HFFc6 (cell line): Measurements from ENCODE around the gene PDRG1. TPM values are rescaled to one million over a fixed set of nuclear protein-coding genes. Genes with fewer than 3 reads are reported as not detected.

Experiments used
- DNase-seq: peaks from one replicate; pipeline ENCODE4 v3.0.0-alpha.2; 2018
- H3K27ac Mint-ChIP-seq: 2 replicates; pipeline ENCODE4 v1.8.0; 2020; ENCODE audit warnings: mild to moderate bottlenecking, mixed read lengths
- H3K27me3 Mint-ChIP-seq: 2 replicates; pipeline ENCODE4 v1.8.0; 2021; ENCODE audit warnings: mild to moderate bottlenecking, moderate library complexity, mixed read lengths; ENCODE audit not compliant: insufficient read depth
- H3K36me3 Mint-ChIP-seq: 2 replicates; pipeline ENCODE4 v1.8.0; 2021; ENCODE audit warnings: low read depth, mixed read lengths
- H3K4me1 Mint-ChIP-seq: 2 replicates; pipeline ENCODE4 v1.8.0; 2020; ENCODE audit warnings: low read depth, mixed read lengths
- H3K4me3 Mint-ChIP-seq: 2 replicates; pipeline ENCODE4 v1.8.0; 2020; ENCODE audit warnings: mild to moderate bottlenecking, moderate library complexity, mixed read lengths
- H3K9me3 Mint-ChIP-seq: 2 replicates; pipeline ENCODE4 v1.8.0; 2020; ENCODE audit warnings: mild to moderate bottlenecking, mixed read lengths
- CTCF ChIP-seq: fragments of 200-600 bp; sonication (generic); IDR thresholded peaks from 2 replicates; pipeline ENCODE4 v1.5.0; 2021; ENCODE audit warnings: antibody characterized with exemption, mild to moderate bottlenecking
- total RNA-seq, 6 experiments: library from RNA; stranded (reverse); fragmentation: NEBNext Ultra II Directional; extraction: Animal tissue kit (Norgen Biotek cat#: 25700); gene quantifications; 2 replicates in 1 of 6; 3 replicates in 5 of 6; pipeline ENCODE4 v1.2.3, GENCODE V29; 2021

Gene PDRG1
- total RNA-seq, 6 experiments from 2014 or later = 12.2 to 17.1 (median 13.1) TPM

GRCh38 chr20:31974296-31974695, 22.4 kb upstream of the PDRG1 start:
- no peaks in the 10 kb centered on the region for H3K36me3 Mint-ChIP-seq
- DNase-seq = no peak
- no peaks in the 10 kb centered on the region for H3K9me3 Mint-ChIP-seq
- no peak for TF ChIP-seq CTCF
- H3K4me1 Mint-ChIP-seq = peaks cover 16% of the 10 kb centered on the region
- H3K27me3 Mint-ChIP-seq = peaks cover 20% of the 10 kb centered on the region
- no peak overlapping the region for H3K27ac Mint-ChIP-seq
- H3K4me3 Mint-ChIP-seq = no peak overlapping the region

- no peak for TF ChIP-seq CTCF
- DNase-seq = peak; percentile 70
- H3K4me3 Mint-ChIP-seq = no peak overlapping the region; the same call in 1 of the 2 replicates
- H3K4me1 Mint-ChIP-seq = peaks cover 16% of the 10 kb centered on the region
- H3K36me3 Mint-ChIP-seq = no peaks in the 10 kb centered on the region
- H3K27me3 Mint-ChIP-seq = peaks cover 14% of the 10 kb centered on the region
- peak overlapping the region; percentile 64; the same call in 1 of the 2 replicates for H3K27ac Mint-ChIP-seq
- H3K9me3 Mint-ChIP-seq = no peaks in the 10 kb centered on the region
Observed at GRCh38 chr20:31972471-31973021, 20.7 kb upstream of the PDRG1 start.

- no peak overlapping the region for H3K4me3 Mint-ChIP-seq
- H3K9me3 Mint-ChIP-seq = no peaks in the 10 kb centered on the region
- DNase-seq = no peak
- H3K4me1 Mint-ChIP-seq = peaks cover 16% of the 10 kb centered on the region
- no peak overlapping the region for H3K27ac Mint-ChIP-seq
- H3K36me3 Mint-ChIP-seq = no peaks in the 10 kb centered on the region
- no peak for TF ChIP-seq CTCF
- peaks cover 18% of the 10 kb centered on the region for H3K27me3 Mint-ChIP-seq
Observed at GRCh38 chr20:31969991-31970390, 18.1 kb upstream of the PDRG1 start.

- Mint-ChIP-seq H3K4me1 (peaks cover 16% of the 10 kb centered on the region), H3K4me3 (no peak overlapping the region), H3K27me3 (peaks cover 26% of the 10 kb centered on the region), H3K9me3 (no peaks in the 10 kb centered on the region), H3K36me3 (no peaks in the 10 kb centered on the region), H3K27ac (no peak overlapping the region)
- no peak for TF ChIP-seq CTCF
- DNase-seq = peak; percentile 16
Observed at GRCh38 chr20:31968291-31969126, 16.7 kb upstream of the PDRG1 start.

GRCh38 chr20:31967830-31968249, 16.0 kb upstream of the PDRG1 start, which contains the start of gene XKR7:
XKR7 (plus strand) TSS chr20:31968151; CDS start chr20:31968176, 25 bp downstream.
- Mint-ChIP-seq H3K27ac (no peak within 1 kb of the TSS), H3K27me3 (peaks cover 27% of the 10 kb centered on the region), H3K36me3 (no peaks in the 10 kb centered on the region), H3K4me3 (no peak within 1 kb of the TSS), H3K9me3 (no peaks in the 10 kb centered on the region), H3K4me1 (peaks cover 10% of the 10 kb centered on the region)
- TF ChIP-seq CTCF = no peak
- DNase-seq = no peak
